Cardiac muscle cell (in vitro differentiated cells and primary cell): ENCODE results near the gene PSMC3IP. TPM values are rescaled to one million over a fixed set of nuclear protein-coding genes. Genes with fewer than 3 reads are reported as not detected.
A peak's percentile ranks its signal among the peaks of the same experiment; 100 is the strongest.
"Not testable (repeated sequence)": the region's sequence is repeated elsewhere in the genome, so short reads cannot be mapped to it uniquely, and the experiment has no call there.

ENCODE experiments used
- DNase-seq, 2 donors: peaks; one replicate each; pipeline versions ENCODE4 v3.0.0 to v3.0.0-alpha.2; 2010 to 2017; ENCODE audit warnings: low read depth in 1 of 2, low spot score in 1 of 2
- H3K27ac ChIP-seq: fragments of 200-600 bp; sonication (generic); 2 replicates; pipeline ENCODE4 v1.5.1; 2016
- H3K27me3 ChIP-seq: fragments of 200-600 bp; sonication (generic); 2 replicates; pipeline ENCODE4 v1.6.0; 2016; ENCODE audit warnings: control low read depth
- H3K36me3 ChIP-seq: fragments of 200-600 bp; sonication (generic); 2 replicates; pipeline ENCODE4 v1.5.1; 2016; ENCODE audit warnings: control low read depth
- H3K4me1 ChIP-seq: fragments of 200-600 bp; sonication (generic); 2 replicates; pipeline ENCODE4 v1.8.1; 2017; ENCODE audit warnings: low read depth, mild to moderate bottlenecking, mixed run types
- H3K4me3 ChIP-seq: fragments of 200-600 bp; sonication (generic); 2 replicates; pipeline ENCODE4 v1.5.1; 2016; ENCODE audit warnings: mild to moderate bottlenecking
- H3K9me3 ChIP-seq: fragments of 200-600 bp; sonication (generic); 2 replicates; pipeline ENCODE4 v1.5.1; 2017; ENCODE audit warnings: low read depth, mild to moderate bottlenecking, control low read depth
- polyA plus RNA-seq: library from polyadenylated mRNA; unstranded; fragments of >200 nt; fragmentation: Nextera tagmentation; extraction: Ambion mirVana; gene quantifications from 2 replicates; pipeline ENCODE4 v1.2.1, GENCODE V29; 2016
- total RNA-seq: library from RNA; depleted of rRNA; stranded (reverse); fragments of >200 nt; gene quantifications from 2 replicates; pipeline ENCODE4 v1.2.3, GENCODE V29; 2016
- TF ChIP-seq, protein P1 (sequence below): IDR thresholded peaks from 2 replicates; pipeline ENCODE4 v1.5.1; 2012; ENCODE audit warnings: low read depth, mild to moderate bottlenecking, low read length

Gene PSMC3IP
- total and polyA plus RNA-seq, 2 experiments from 2014 or later = 6.2 to 14.0 TPM

- Histone ChIP-seq H3K4me3 (peak overlapping the region; percentile 67), H3K36me3 (peaks cover 4% of the 10 kb centered on the region), H3K9me3 (no peaks in the 10 kb centered on the region), H3K27me3 (no peaks in the 10 kb centered on the region), H3K4me1 (peaks cover 12% of the 10 kb centered on the region), H3K27ac (peak overlapping the region; percentile 82)
- peak; percentile 40 to 58 for DNase-seq
- TF ChIP-seq, protein P1, sequence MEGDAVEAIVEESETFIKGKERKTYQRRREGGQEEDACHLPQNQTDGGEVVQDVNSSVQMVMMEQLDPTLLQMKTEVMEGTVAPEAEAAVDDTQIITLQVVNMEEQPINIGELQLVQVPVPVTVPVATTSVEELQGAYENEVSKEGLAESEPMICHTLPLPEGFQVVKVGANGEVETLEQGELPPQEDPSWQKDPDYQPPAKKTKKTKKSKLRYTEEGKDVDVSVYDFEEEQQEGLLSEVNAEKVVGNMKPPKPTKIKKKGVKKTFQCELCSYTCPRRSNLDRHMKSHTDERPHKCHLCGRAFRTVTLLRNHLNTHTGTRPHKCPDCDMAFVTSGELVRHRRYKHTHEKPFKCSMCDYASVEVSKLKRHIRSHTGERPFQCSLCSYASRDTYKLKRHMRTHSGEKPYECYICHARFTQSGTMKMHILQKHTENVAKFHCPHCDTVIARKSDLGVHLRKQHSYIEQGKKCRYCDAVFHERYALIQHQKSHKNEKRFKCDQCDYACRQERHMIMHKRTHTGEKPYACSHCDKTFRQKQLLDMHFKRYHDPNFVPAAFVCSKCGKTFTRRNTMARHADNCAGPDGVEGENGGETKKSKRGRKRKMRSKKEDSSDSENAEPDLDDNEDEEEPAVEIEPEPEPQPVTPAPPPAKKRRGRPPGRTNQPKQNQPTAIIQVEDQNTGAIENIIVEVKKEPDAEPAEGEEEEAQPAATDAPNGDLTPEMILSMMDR = peak; percentile 4
These were observed 15.0 kb downstream of the PSMC3IP start for GRCh38 chr17:42562388-42563142.

DNA sequence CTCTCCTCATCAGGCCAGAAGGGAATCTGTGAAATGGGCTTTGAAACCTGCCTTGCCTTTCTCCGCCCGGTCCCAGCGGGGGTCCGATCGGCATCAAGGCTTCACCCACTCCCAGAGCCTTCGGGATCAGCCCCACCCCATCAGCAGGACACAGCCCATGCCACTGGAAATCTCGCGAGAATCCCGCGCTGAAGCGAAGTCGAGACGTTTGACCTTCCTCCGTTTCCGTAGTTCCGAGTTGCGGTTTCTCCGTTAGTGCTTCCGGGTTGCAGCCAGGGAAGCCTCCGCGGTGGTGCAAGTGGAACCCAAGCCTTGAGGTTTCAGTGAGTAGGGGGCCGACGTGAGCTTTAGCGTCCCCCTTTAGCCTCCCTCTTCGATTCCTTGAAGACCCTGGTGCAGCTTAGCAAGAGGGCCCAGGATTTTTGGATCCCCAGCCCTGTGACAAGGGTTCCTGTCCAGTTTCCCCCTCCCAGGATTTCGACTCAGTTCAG is 15.6 kb downstream of the PSMC3IP start, which contains the start of gene COASY:
Gene COASY, plus strand, starts transcription at position 252 of the 491 bp plus-strand sequence. CDS start 475 bp downstream, outside the sequence.
- peak within 1 kb of the TSS; percentile 67 for H3K4me3 ChIP-seq
- H3K27ac ChIP-seq = peak within 1 kb of the TSS; percentile 82

GRCh38 chr17:42560246-42560645 is 17.3 kb downstream of the PSMC3IP start:
- Histone ChIP-seq H3K27me3 (no peaks in the 10 kb centered on the region), H3K4me1 (peaks cover 13% of the 10 kb centered on the region), H3K27ac (no peak overlapping the region), H3K4me3 (no peak overlapping the region), H3K9me3 (no peaks in the 10 kb centered on the region), H3K36me3 (peaks cover 4% of the 10 kb centered on the region)
- DNase-seq = no peak
- TF ChIP-seq, protein P1 = no peak

More for the DNA sequence above, 15.6 kb downstream of the PSMC3IP start, which contains the start of gene COASY:
- TF ChIP-seq, protein P1 = no peak
- H3K27me3 ChIP-seq = no peaks in the 10 kb centered on the region
- H3K36me3 ChIP-seq = peaks cover 4% of the 10 kb centered on the region
- H3K9me3 ChIP-seq = no peaks in the 10 kb centered on the region
- peaks cover 12% of the 10 kb centered on the region for H3K4me1 ChIP-seq
- DNase-seq = peak; percentile 96 to 98

DNA sequence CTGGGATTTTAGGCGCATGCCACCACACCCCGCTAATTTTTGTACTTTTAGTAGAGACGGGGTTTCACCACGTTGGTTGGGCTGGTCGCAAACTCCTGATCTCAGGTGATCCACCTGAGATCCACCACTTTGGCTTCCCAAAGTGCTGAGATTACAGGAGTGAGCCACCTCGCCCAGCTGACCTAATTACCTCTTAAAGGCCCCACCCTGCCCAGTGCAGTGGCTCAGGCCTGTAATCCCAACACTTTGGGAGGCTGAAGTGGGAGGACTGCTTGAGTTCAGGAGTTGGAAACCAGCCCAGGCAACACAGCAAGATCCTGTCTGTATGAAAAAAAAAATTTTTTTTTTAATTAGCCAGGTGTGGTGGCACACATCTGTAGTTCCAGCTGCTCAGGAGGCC is 18.5 kb downstream of the PSMC3IP start:
- Histone ChIP-seq H3K4me1 (peaks cover 14% of the 10 kb centered on the region), H3K27ac (no peak overlapping the region), H3K27me3 (no peaks in the 10 kb centered on the region), H3K4me3 (no peak overlapping the region), H3K9me3 (no peaks in the 10 kb centered on the region), H3K36me3 (no peaks in the 10 kb centered on the region)
- TF ChIP-seq, protein P1 = no peak
- DNase-seq = no peak

DNA sequence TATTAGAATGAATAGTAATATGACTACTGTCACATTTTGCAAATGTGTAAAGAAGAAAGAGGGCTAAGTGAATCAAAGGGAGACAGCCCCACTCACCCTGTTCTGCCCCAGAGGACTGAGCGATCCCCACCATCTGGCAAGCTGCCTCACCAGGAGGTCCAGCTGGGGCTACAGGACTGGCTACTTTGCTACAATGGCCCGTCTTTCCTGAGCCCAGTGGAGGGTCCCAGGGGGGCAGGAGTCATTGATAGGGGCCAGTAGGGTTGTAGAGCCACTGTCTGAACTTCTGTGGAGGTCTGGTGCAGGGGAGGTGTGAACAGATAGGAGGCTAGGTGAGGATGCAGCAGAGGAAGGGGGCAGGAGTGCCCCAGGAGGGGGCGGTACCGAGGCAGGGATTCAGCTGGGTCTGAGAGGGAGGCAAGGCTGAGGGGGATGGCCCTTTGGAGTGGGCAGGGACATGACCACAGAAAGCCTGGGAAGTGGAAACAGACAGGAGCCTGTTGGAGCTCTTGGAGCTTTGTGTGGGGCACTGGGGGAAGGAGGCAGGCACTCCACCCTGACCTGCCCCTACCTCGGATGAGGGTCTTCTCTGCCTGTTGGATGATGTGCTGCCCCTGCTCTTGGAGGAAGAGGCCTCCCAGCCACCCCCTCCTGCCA is 21.4 kb downstream of the PSMC3IP start:
- TF ChIP-seq, protein P1 = peak; percentile 21
- not testable (repeated sequence) for H3K9me3 ChIP-seq, H3K4me1 ChIP-seq, H3K36me3 ChIP-seq, H3K27me3 ChIP-seq, H3K4me3 ChIP-seq
- H3K27ac ChIP-seq = peak overlapping the region; percentile 95
- peak in 1 of 2 donors; percentile 52 for DNase-seq
